H9 (cell line): ENCODE results near the gene ART4. TPM values are rescaled to one million over a fixed set of nuclear protein-coding genes. Genes with fewer than 3 reads are reported as not detected.

Experiments used
- DNase-seq: peaks from one replicate; pipeline ENCODE4 v3.0.0-alpha.2; 2017
- H2AFZ ChIP-seq: one replicate; pipeline ENCODE4 v1.6.1; 2013; ENCODE audit warnings: mild to moderate bottlenecking, low read length, control low read depth, moderate library complexity
- H2AK5ac ChIP-seq: 2 replicates; pipeline ENCODE4 v1.6.1; 2013; ENCODE audit warnings: low read length, control low read depth, mixed read lengths; ENCODE audit not compliant: insufficient read length
- H2BK120ac ChIP-seq: one replicate; pipeline ENCODE4 v1.6.1; 2013; ENCODE audit warnings: low read depth, mild to moderate bottlenecking, low read length, control low read depth, inconsistent platforms; ENCODE audit not compliant: poor library complexity, severe bottlenecking
- H2BK12ac ChIP-seq: 2 replicates; pipeline ENCODE4 v1.6.1; 2013; ENCODE audit warnings: low read length, control low read depth, mixed read lengths, low read depth; ENCODE audit not compliant: insufficient read length
- H2BK15ac ChIP-seq: 2 replicates; pipeline ENCODE4 v1.6.1; 2013; ENCODE audit warnings: low read depth, low read length, control low read depth
- H2BK20ac ChIP-seq: one replicate; pipeline ENCODE4 v1.6.1; 2013; ENCODE audit warnings: low read depth, mild to moderate bottlenecking, low read length, control low read depth, inconsistent platforms; ENCODE audit not compliant: poor library complexity, severe bottlenecking
- H2BK5ac ChIP-seq: 2 replicates; pipeline ENCODE4 v1.6.1; 2013; ENCODE audit warnings: low read length, control low read depth, mixed read lengths; ENCODE audit not compliant: insufficient read length
- H3K14ac ChIP-seq: 2 replicates; pipeline ENCODE4 v1.6.1; 2013; ENCODE audit warnings: low read length, control low read depth; ENCODE audit not compliant: insufficient read depth
- H3K18ac ChIP-seq: 2 replicates; pipeline ENCODE4 v1.6.1; 2013; ENCODE audit warnings: low read depth, mild to moderate bottlenecking, mixed read lengths, low read length, control low read depth; ENCODE audit not compliant: insufficient read length
- H3K23ac ChIP-seq: 2 replicates; pipeline ENCODE4 v1.6.1; 2013; ENCODE audit warnings: low read length, control low read depth, mixed read lengths, low read depth; ENCODE audit not compliant: insufficient read length
- H3K23me2 ChIP-seq: 2 replicates; pipeline ENCODE4 v1.6.1; 2013; ENCODE audit warnings: low read depth, mild to moderate bottlenecking, mixed read lengths, low read length, control low read depth; ENCODE audit not compliant: insufficient read length, poor library complexity, severe bottlenecking
- H3K27ac ChIP-seq: 2 replicates; pipeline ENCODE4 v1.5.1; 2013; ENCODE audit warnings: low read length, control low read depth, mixed read lengths, low read depth; ENCODE audit not compliant: insufficient read length
- H3K27me3 ChIP-seq: 2 replicates; pipeline ENCODE4 v1.6.1; 2013; ENCODE audit warnings: low read length, control low read depth, inconsistent platforms; ENCODE audit not compliant: insufficient read depth
- H3K4ac ChIP-seq: 2 replicates; pipeline ENCODE4 v1.6.1; 2013; ENCODE audit warnings: low read depth, mild to moderate bottlenecking, control low read depth, inconsistent platforms, low read length, moderate library complexity
- H3K4me1 ChIP-seq: 2 replicates; pipeline ENCODE4 v1.6.1; 2013; ENCODE audit warnings: low read length, control low read depth, inconsistent platforms; ENCODE audit not compliant: insufficient read depth
- H3K4me2 ChIP-seq: 2 replicates; pipeline ENCODE4 v1.6.1; 2013; ENCODE audit warnings: low read length, control low read depth, mixed read lengths; ENCODE audit not compliant: insufficient read length, insufficient read depth
- H3K56ac ChIP-seq: 2 replicates; pipeline ENCODE4 v1.6.1; 2013; ENCODE audit warnings: low read depth, mild to moderate bottlenecking, mixed read lengths, low read length, control low read depth; ENCODE audit not compliant: insufficient read length
- H3K79me1 ChIP-seq: 2 replicates; pipeline ENCODE4 v1.6.1; 2013; ENCODE audit warnings: low read depth, mild to moderate bottlenecking, moderate library complexity, low read length, control low read depth, inconsistent platforms; ENCODE audit not compliant: insufficient read depth, poor library complexity, severe bottlenecking
- H3K79me2 ChIP-seq: 2 replicates; pipeline ENCODE4 v1.6.1; 2013; ENCODE audit warnings: low read length, control low read depth, inconsistent platforms; ENCODE audit not compliant: insufficient read depth
- H3K9ac ChIP-seq: 2 replicates; pipeline ENCODE4 v1.6.1; 2013; ENCODE audit warnings: low read length, control low read depth, mixed read lengths; ENCODE audit not compliant: insufficient read length; ENCODE audit errors: extremely low read depth
- H3K9me3 ChIP-seq: one replicate; pipeline ENCODE4 v1.6.1; 2013; ENCODE audit warnings: low read depth, low read length, inconsistent platforms; ENCODE audit not compliant: control insufficient read depth
- H3T11ph ChIP-seq: one replicate; pipeline ENCODE4 v1.6.1; 2013; ENCODE audit warnings: mild to moderate bottlenecking, low read length, control low read depth, inconsistent platforms
- H4K20me1 ChIP-seq: one replicate; pipeline ENCODE4 v1.6.1; 2013; ENCODE audit not compliant: control insufficient read depth, insufficient read length, insufficient read depth
- H4K5ac ChIP-seq: 2 replicates; pipeline ENCODE4 v1.6.1; 2013; ENCODE audit warnings: low read depth, mild to moderate bottlenecking, mixed read lengths, low read length, control low read depth; ENCODE audit not compliant: insufficient read length
- H4K8ac ChIP-seq: replicated peaks from 2 replicates; pipeline ENCODE4 v1.6.1; 2013; ENCODE audit warnings: low read length, control low read depth, mixed read lengths, low read depth; ENCODE audit not compliant: insufficient read length
- H4K91ac ChIP-seq: 2 replicates; pipeline ENCODE4 v1.6.1; 2013; ENCODE audit warnings: low read depth, mild to moderate bottlenecking, moderate library complexity, mixed read lengths, low read length, control low read depth; ENCODE audit not compliant: insufficient read length
- H3K27ac Mint-ChIP-seq, 3 experiments: 2 replicates in 2 of 3; 3 replicates in 1 of 3; pipeline ENCODE4 v1.8.0; 2020 to 2021; ENCODE audit warnings: mixed read lengths in 3 of 3, mild to moderate bottlenecking in 1 of 3, moderate library complexity in 1 of 3
- H3K27me3 Mint-ChIP-seq: 2 replicates; pipeline ENCODE4 v1.8.0; 2021; ENCODE audit warnings: low read depth, mild to moderate bottlenecking, moderate library complexity, mixed read lengths
- H3K36me3 Mint-ChIP-seq, 3 experiments: 2 replicates in 2 of 3; 3 replicates in 1 of 3; pipeline ENCODE4 v1.8.0; 2020 to 2021; ENCODE audit warnings: low read depth in 3 of 3, mixed read lengths in 3 of 3; ENCODE audit not compliant: insufficient read depth in 1 of 3
- H3K4me1 Mint-ChIP-seq, 2 experiments: 2 replicates each; pipeline ENCODE4 v1.8.0; 2020; ENCODE audit warnings: mixed read lengths in 2 of 2
- H3K4me3 Mint-ChIP-seq, 2 experiments: 2 replicates in 1 of 2; 3 replicates in 1 of 2; pipeline ENCODE4 v1.8.0; 2020 to 2021; ENCODE audit warnings: mild to moderate bottlenecking in 2 of 2, mixed read lengths in 2 of 2, moderate library complexity in 1 of 2
- H3K9me3 Mint-ChIP-seq, 2 experiments: 2 replicates in 1 of 2; 3 replicates in 1 of 2; pipeline ENCODE4 v1.8.0; 2020; ENCODE audit warnings: mild to moderate bottlenecking in 2 of 2, mixed read lengths in 2 of 2, moderate library complexity in 1 of 2
- CTCF ChIP-seq: fragments of 200-600 bp; sonication (generic); conservative IDR thresholded peaks from 3 replicates; pipeline ENCODE4 v1.8.0; 2021; ENCODE audit warnings: antibody characterized with exemption, mild to moderate bottlenecking
- WGBS: extraction: QIAGEN DNeasy Blood & Tissue Kit; methylation state at CpG from one replicate; pipeline ENCODE4 v1.1.7; 2013; ENCODE audit warnings: missing lambda C conversion rate, low lambda C conversion rate, mixed read lengths; ENCODE audit not compliant: insufficient read length; ENCODE audit errors: extremely low coverage; 5-methylcytosine and 5-hydroxymethylcytosine counted together
- total RNA-seq: library from RNA; stranded (reverse); gene quantifications from 2 replicates; pipeline ENCODE4 v1.2.1, GENCODE V29; 2021

Gene ART4
- total RNA-seq, 1 experiment from 2014 or later = not detected

- Histone ChIP-seq H3K9me3 (no peaks in the 10 kb centered on the region), H3K9ac (no peak overlapping the region), H4K91ac (no peak overlapping the region), H4K5ac (no peak overlapping the region), H2AFZ (no peak overlapping the region), H3K79me1 (no peaks in the 10 kb centered on the region), H2BK120ac (no peak overlapping the region), H3K4me2 (no peak overlapping the region), H3K23ac (no peak overlapping the region), H3K4me1 (no peaks in the 10 kb centered on the region), H3K14ac (no peak overlapping the region), H2BK20ac (no peak overlapping the region), H3K23me2 (no peaks in the 10 kb centered on the region), H2BK15ac (no peak overlapping the region), H2AK5ac (no peak overlapping the region), H3K27me3 (no peaks in the 10 kb centered on the region), H3K56ac (no peak overlapping the region), H3T11ph (no peak overlapping the region), H3K18ac (no peak overlapping the region), H4K20me1 (no peaks in the 10 kb centered on the region), H4K8ac (no peak overlapping the region), H2BK12ac (no peak overlapping the region), H2BK5ac (no peak overlapping the region), H3K79me2 (no peaks in the 10 kb centered on the region), H3K27ac (no peak overlapping the region), H3K4ac (no peak overlapping the region)
- WGBS = no CpG with 5 or more reads among the region's 6 CpGs
- TF ChIP-seq CTCF = no peak
- DNase-seq = no peak
- Mint-ChIP-seq H3K36me3 (no peaks in the 10 kb centered on the region), H3K27me3 (no peaks in the 10 kb centered on the region), H3K9me3 (no peaks in the 10 kb centered on the region), H3K4me3 (no peak overlapping the region), H3K27ac (no peak overlapping the region), H3K4me1 (peaks cover 3 to 5% of the 10 kb centered on the region in 2 experiments; a peak in 3 of 4 replicates)
These were observed 42.9 kb upstream of the ART4 start for GRCh38 chr12:14886271-14886670.
